Esophagus muscularis mucosa (tissue), 3 donors: ENCODE measurements around the gene ACADSB.

ENCODE experiments used
- POLR2A ChIP-seq: fragments of 450-650 bp; IDR thresholded peaks from one replicate; pipeline ENCODE4 v1.6.1; 2017; ENCODE audit warnings: antibody characterized with exemption, moderate library complexity, mild to moderate bottlenecking, low read depth
- TF ChIP-seq, protein P1 (sequence below), 3 experiments: fragments of 200-600 bp in 2 of 3; fragments of 450-650 bp in 1 of 3; sonication (generic) in 2 of 3; IDR thresholded peaks; one replicate each; pipeline ENCODE4 v1.5.1; 2017 to 2019; ENCODE audit warnings: antibody characterized with exemption in 3 of 3, mild to moderate bottlenecking in 2 of 3, moderate library complexity in 1 of 3

DNA sequence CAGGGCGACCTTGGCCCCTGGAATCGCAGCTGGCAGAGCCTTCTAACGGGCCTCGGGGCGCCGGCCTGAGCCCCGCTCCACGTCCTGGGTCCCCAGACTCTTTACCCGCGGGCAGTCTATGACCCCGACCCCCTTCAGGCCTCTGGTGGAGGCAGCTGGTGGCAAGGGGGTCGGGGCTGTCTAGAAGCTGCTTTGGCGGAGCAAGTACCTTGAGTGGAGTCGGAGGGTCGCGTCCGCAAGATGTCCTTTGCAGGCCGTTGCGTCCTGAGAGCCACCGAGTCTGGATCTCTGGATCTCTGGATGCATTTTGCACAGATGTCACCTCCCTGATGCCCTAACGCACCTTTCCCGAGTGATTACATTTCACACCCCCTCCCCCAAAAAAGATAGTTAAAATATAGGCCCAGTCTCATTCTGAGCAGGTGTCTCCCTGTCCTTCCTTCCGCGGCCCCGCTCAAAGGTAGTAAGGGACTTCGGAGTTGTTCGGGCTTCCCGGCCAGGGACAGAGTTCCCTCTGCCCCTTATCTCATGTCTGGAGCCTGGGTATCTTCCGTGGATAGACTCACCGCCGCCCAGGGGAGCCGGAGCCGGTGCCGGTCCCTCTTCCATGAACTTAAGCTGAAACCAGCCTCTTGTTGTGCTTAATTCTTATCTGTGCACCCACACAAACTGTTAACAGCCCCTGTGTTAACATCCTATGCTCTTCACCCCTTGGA is 457 bp downstream of the ACADSB start:
- TF ChIP-seq, protein P1, sequence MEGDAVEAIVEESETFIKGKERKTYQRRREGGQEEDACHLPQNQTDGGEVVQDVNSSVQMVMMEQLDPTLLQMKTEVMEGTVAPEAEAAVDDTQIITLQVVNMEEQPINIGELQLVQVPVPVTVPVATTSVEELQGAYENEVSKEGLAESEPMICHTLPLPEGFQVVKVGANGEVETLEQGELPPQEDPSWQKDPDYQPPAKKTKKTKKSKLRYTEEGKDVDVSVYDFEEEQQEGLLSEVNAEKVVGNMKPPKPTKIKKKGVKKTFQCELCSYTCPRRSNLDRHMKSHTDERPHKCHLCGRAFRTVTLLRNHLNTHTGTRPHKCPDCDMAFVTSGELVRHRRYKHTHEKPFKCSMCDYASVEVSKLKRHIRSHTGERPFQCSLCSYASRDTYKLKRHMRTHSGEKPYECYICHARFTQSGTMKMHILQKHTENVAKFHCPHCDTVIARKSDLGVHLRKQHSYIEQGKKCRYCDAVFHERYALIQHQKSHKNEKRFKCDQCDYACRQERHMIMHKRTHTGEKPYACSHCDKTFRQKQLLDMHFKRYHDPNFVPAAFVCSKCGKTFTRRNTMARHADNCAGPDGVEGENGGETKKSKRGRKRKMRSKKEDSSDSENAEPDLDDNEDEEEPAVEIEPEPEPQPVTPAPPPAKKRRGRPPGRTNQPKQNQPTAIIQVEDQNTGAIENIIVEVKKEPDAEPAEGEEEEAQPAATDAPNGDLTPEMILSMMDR (IDR thresholded peaks at IDR 0.05), result no peak
- no peak for TF ChIP-seq POLR2A
